Subcutaneous adipose tissue (tissue), 4 donors: ENCODE measurements around the gene FAN1. TPM values are rescaled to one million over a fixed set of nuclear protein-coding genes. Genes with fewer than 3 reads are reported as not detected.

Experiments used
- CTCF ChIP-seq: fragments of 450-650 bp; IDR thresholded peaks from one replicate; pipeline ENCODE4 v1.5.1; 2016; ENCODE audit warnings: low read depth, mild to moderate bottlenecking, control low read depth, antibody characterized with exemption, moderate library complexity
- total RNA-seq, 4 donors: library from RNA; depleted of rRNA; stranded (reverse); fragments of >200 nt; gene quantifications; one replicate each; pipeline ENCODE4 v1.1.0, GENCODE V29; 2016

FAN1 gene
- total RNA-seq, 4 donors from 2014 or later: 14.2 to 28.4 (median 19.6) TPM

- no peak for TF ChIP-seq CTCF
Measured at GRCh38 chr15:30882849-30883433, 20.8 kb upstream of the FAN1 start.

DNA sequence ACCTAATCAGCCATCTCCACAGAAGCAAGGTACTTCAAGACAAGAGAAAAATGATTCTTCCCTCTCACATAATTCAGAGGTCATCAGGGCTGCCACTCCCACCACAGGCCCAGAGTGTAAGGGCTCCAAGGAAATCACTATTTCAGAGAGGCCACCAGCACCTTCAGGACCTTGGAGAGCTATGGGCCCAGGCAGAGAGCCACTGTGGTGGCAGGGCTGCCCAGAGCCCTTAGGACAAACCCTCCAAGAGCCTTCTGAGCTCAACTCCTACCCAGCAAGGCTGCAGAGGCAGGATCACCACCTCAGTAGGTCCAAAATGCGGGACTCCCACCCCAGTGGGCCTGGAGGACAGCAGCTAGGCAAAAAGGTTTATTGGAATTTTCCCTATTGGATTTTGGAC is 17.9 kb upstream of the FAN1 start:
- no peak for TF ChIP-seq CTCF

GRCh38 chr15:30889196-30889595 is 14.5 kb upstream of the FAN1 start:
- no peak for TF ChIP-seq CTCF

DNA sequence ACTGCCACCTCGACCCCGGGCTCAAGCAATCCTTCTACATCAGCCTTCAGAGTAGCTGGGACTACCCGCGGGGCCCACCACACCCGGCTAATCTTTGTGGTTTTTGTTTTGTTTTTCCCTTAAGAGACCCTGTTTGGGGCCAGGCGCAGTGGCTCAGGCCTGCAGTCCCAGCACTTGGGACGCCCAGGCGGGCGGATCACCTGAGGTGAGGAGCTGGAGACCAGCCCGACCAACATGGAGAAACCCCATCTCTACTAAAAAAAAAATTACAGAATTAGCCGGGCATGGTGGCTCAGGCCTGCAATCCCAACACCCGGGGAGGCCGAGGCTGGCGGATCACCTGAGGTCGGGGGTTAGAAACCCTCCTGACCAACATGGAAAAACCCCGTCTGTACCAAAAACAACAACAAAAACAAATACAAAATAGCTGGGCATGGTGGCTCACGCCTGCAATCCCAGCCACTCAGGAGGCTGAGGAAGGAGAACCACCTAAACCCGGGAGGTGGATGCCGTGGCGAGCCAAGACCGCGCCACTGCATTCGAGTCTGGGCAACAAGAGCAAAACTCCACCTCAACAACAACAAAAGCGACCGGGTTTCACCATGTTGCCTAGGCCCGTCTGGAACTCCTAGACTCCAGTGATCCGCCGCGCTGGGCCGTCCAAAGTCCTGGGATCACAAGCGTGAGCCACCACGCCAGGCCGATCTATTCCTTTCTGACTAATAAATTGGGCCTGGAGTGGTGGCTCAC is 8.1 kb upstream of the FAN1 start:
- TF ChIP-seq CTCF: no peak

DNA sequence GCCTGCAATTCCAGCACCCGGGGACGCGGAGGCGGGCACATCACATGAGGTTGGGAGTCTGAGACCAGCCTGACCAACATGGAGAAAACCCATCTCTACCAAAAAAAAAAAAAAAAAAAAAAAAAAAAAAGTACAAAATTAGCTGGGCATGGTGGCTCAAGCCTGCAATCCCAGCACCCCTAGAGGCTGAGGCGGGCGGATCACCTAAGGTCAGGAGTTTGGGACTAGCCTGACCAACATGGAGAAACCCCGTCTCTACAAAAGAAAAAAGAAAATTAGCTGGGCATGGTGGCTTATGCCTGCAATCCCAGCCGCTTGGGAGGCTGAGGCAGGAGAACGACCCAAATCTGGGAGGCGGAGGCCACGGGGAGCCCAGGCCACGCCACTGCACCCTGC is 7.5 kb upstream of the FAN1 start:
- TF ChIP-seq CTCF: no peak

GRCh38 chr15:30901889-30902288 is 1.8 kb upstream of the FAN1 start:
- no peak for TF ChIP-seq CTCF

GRCh38 chr15:30904812-30905211 is 1.1 kb downstream of the FAN1 start:
- TF ChIP-seq CTCF: no peak
